ENCODE measurements around the gene L3MBTL3. TPM values are rescaled to one million over a fixed set of nuclear protein-coding genes. Genes with fewer than 3 reads are reported as not detected.

Gene L3MBTL3
- total RNA-seq, 1 donor from 2014 or later, result 8.1 TPM

Other genes with a start within 250 kb of the L3MBTL3 start
- not detected in 2 replicates for gene TMEM244, start 157.3 kb upstream of the L3MBTL3 start, total RNA-seq
- 2.1 and 2.5 TPM in 2 replicates for gene SAMD3, start 204.4 kb downstream of the L3MBTL3 start, total RNA-seq